Skeletal muscle tissue (tissue), 4 donors: ENCODE measurements around the gene COL5A1. TPM values are rescaled to one million over a fixed set of nuclear protein-coding genes. Genes with fewer than 3 reads are reported as not detected.

Source experiments
- H3K27ac ChIP-seq: one replicate; pipeline ENCODE4 v1.7.0; 2013; ENCODE audit warnings: mild to moderate bottlenecking, low read depth, low read length, inconsistent platforms
- H3K27me3 ChIP-seq, 3 donors: one replicate each; pipeline ENCODE4 v1.7.0; 2013; ENCODE audit warnings: low read length in 3 of 3; ENCODE audit not compliant: control insufficient read depth in 3 of 3, insufficient read depth in 3 of 3
- H3K36me3 ChIP-seq, 3 donors: one replicate each; pipeline ENCODE4 v1.7.0; 2013; ENCODE audit warnings: low read length in 3 of 3; ENCODE audit not compliant: control insufficient read depth in 3 of 3, insufficient read depth in 3 of 3
- H3K4me1 ChIP-seq, 3 donors: one replicate each; pipeline ENCODE4 v1.7.0; 2013; ENCODE audit warnings: low read length in 3 of 3, mild to moderate bottlenecking in 3 of 3; ENCODE audit not compliant: control insufficient read depth in 3 of 3, insufficient read depth in 3 of 3
- H3K4me3 ChIP-seq, 3 donors: one replicate each; pipeline ENCODE4 v1.7.0; 2013; ENCODE audit warnings: low read length in 3 of 3
- H3K9ac ChIP-seq, 3 donors: one replicate each; pipeline ENCODE4 v1.7.0; 2013; ENCODE audit warnings: low read length in 3 of 3, mild to moderate bottlenecking in 3 of 3, moderate library complexity in 2 of 3, low read depth in 1 of 3
- H3K9me3 ChIP-seq, 3 donors: one replicate each; pipeline ENCODE4 v1.7.0; 2013; ENCODE audit warnings: low read length in 3 of 3; ENCODE audit not compliant: control insufficient read depth in 3 of 3
- total RNA-seq: library from RNA; depleted of rRNA; stranded (reverse); fragments of >200 nt; gene quantifications from one replicate; pipeline ENCODE4 v1.2.3, GENCODE V29; 2014
- donor health status: Osteomylitis.

The COL5A1 gene
- total RNA-seq, 1 donor from 2014 or later: 258 TPM

DNA sequence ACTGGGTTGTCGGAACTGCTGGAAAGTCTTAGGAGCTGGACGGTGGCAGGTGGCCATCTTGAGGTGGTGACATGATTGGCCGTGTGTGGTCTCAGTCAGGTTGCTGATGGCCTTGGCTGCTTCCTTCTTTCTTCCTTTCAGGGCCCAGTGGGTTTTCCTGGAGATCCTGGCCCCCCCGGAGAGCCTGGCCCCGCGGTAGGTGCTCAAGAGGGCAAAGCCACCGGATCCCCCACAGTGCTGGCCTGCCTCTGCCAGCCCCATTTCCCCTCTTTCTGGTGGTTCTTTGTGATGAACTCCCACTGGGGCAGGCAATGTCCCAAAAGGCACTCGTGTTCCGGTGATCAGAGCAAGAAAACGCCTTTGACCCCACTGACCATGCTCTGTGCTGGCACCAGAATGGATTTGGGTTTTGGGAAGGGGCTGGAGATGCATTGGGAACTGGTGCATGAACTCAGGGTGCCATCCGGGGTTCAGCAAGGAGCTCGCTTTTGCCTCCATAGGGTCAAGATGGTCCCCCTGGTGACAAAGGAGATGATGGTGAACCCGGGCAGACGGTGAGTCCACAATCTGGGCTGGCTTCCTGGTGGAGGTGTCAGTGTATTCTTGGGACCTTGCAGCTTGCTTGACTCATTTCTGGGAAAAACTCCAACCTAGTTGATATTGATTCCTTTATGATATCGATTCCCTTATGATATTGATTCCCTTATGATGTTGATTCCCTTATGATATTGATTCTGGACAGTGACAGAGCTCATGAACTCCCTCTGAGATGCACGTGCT, 174.0 kb downstream of the COL5A1 start:
- Histone ChIP-seq H3K27me3 (peaks cover 0 to 26% (median 11%) of the 10 kb centered on the region in 3 donors), H3K9ac (no peak overlapping the region), H3K4me1 (no peaks in the 10 kb centered on the region), H3K4me3 (no peak overlapping the region), H3K9me3 (no peaks in the 10 kb centered on the region), H3K36me3 (peaks cover 0 to 24% (median 8%) of the 10 kb centered on the region in 3 donors), H3K27ac (no peak overlapping the region)

DNA sequence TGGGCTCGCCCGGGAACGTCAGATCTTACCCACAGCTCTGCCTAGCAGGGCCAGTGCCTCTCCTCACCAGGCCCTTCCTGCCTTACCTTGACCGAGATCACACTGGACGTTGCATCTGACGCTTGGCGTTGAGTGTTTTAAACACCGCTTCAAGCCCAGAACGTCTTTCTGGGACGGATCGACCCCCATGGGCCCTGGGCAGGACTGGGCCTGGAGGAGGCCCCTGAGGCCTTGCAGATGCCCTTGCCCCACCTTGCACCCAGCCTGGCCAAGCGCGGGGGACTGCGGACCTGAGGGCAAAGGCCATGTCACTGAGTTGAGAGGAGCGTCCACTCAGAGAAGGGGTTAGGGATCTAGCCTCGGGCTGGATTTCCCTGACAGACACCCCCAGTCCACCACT, 174.7 kb downstream of the COL5A1 start:
- Histone ChIP-seq H3K27me3 (peaks cover 0 to 26% (median 11%) of the 10 kb centered on the region in 3 donors), H3K27ac (no peak overlapping the region), H3K36me3 (peaks cover 0 to 24% (median 8%) of the 10 kb centered on the region in 3 donors), H3K9ac (no peak overlapping the region), H3K4me3 (no peak overlapping the region), H3K4me1 (no peaks in the 10 kb centered on the region), H3K9me3 (no peaks in the 10 kb centered on the region)

DNA sequence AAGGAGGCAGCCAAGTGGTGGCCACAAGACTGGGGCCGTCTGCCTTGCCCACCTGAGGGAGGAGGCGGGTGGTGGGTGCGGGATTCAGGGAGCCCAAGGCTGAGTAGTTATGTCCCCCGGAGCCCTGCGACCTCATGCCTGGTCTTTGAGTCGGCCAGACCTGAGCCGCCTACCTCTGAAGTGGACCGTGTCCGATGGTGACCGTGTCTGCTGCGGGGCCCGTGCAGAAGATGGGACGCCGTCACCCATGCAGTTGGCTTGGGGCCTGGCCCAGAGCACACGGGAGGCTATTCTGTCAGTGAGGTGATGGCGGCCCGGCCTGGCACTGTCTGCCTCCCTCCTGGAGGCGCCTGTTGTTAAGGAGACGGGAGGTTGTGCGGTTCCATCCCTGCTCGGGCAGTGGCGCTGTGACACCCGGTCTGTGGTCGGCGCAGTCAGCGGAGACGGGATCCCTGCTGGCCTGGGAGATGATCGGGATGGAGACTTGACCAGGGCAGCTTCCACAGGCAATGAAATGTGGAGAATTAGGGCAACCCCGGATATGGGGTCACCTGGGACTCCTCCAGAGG, 176.5 kb downstream of the COL5A1 start:
- peaks cover 0 to 27% (median 11%) of the 10 kb centered on the region in 3 donors for H3K27me3 ChIP-seq
- peaks cover 0 to 26% (median 8%) of the 10 kb centered on the region in 3 donors for H3K36me3 ChIP-seq
- H3K9me3 ChIP-seq: no peaks in the 10 kb centered on the region
- H3K9ac ChIP-seq: no peak overlapping the region
- H3K4me3 ChIP-seq: no peak overlapping the region
- no peaks in the 10 kb centered on the region for H3K4me1 ChIP-seq
- H3K27ac ChIP-seq: no peak overlapping the region

DNA sequence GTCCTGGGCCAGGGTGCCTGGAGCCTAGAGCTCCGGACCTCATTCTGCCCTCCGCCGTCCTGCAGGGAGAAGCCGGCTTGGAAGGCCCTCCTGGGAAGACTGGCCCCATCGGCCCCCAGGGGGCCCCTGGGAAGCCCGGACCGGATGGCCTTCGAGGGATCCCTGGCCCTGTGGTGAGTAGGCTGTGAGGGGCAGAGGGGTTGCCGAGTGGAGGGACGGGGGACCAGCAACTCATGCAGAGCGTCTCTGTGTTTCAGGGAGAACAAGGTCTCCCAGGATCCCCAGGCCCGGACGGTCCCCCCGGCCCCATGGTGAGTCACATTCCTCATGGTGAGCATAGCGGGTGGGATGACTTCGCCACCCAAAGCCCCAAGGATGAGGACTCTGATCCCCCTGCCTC, 177.0 kb downstream of the COL5A1 start:
- H3K27me3 ChIP-seq: peaks cover 0 to 22% (median 9%) of the 10 kb centered on the region in 3 donors
- no peak overlapping the region for H3K4me3 ChIP-seq
- no peak overlapping the region for H3K9ac ChIP-seq
- no peaks in the 10 kb centered on the region for H3K4me1 ChIP-seq
- H3K27ac ChIP-seq: no peak overlapping the region
- no peaks in the 10 kb centered on the region for H3K9me3 ChIP-seq
- H3K36me3 ChIP-seq: peaks cover 0 to 26% (median 7%) of the 10 kb centered on the region in 3 donors

DNA sequence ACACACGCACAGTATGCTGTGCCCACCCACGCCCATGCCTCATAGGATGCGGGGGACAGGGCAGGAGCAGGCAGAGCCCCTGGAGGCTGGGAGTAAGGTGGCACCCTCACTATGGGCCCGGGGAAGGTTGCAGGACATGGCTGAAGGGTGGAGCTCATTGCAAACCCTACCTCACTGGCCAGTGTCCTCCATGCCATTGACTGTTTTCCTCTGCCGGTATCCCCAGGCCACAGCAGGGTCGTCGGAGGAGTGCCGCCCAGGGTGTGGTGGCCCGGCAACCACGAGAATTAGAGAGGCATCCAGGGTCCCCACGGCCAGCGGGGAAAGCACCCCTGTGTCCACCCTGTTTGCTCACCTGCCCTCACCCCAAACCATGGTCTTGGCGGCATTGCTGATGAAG, 179.3 kb downstream of the COL5A1 start:
- H3K9ac ChIP-seq: no peak overlapping the region
- no peak overlapping the region for H3K4me3 ChIP-seq
- H3K27ac ChIP-seq: no peak overlapping the region
- H3K36me3 ChIP-seq: peaks cover 0 to 23% (median 8%) of the 10 kb centered on the region in 3 donors
- H3K9me3 ChIP-seq: no peaks in the 10 kb centered on the region
- no peaks in the 10 kb centered on the region for H3K4me1 ChIP-seq
- H3K27me3 ChIP-seq: peaks cover 0 to 10% (median 3%) of the 10 kb centered on the region in 3 donors

DNA sequence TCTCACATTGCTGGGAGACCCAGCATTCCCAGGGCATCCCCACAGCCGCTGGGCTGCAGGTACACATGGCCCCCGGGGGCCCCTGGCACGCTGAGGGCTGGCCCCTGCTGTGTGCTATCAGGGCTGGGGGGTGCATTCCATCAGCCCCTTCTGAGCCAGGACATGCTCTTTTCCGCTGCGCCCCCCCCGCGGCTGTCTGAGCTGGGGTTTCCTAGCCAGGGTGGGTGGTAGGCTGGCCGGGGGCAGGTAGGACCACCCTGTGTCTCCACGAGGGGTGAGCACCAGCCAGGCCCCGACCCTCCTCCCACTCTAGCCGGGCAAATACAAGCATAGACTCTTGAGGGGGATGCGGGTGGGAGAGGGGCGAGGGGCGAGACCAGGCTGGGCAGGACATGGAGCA, 180.9 kb downstream of the COL5A1 start:
- Histone ChIP-seq H3K9me3 (no peaks in the 10 kb centered on the region), H3K4me1 (no peaks in the 10 kb centered on the region), H3K27me3 (peaks cover 0 to 9% (median 3%) of the 10 kb centered on the region in 3 donors), H3K36me3 (peaks cover 0 to 19% (median 6%) of the 10 kb centered on the region in 3 donors), H3K9ac (no peak overlapping the region), H3K27ac (no peak overlapping the region), H3K4me3 (no peak overlapping the region)

DNA sequence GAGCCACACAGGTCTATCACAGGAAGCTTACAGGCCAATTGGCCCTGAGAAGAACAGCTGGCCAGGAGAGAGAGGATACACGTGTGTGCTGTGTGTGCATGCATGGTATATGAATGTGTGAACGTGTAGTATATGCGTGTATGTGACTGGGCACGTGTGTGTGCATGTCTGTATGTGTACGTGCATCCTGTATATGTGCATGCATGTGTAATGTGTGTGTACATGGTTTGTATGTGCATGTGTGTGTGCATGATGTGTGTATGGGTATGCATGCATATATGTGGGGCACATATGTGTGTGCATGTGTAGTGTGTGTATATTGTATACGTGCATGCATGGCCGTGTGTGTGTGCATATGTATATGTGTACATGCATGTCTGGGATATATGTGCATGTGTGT, 182.0 kb downstream of the COL5A1 start:
- Histone ChIP-seq H3K9ac (no peak overlapping the region), H3K27me3 (peaks cover 0 to 9% (median 0%) of the 10 kb centered on the region in 3 donors), H3K4me3 (no peak overlapping the region), H3K4me1 (no peaks in the 10 kb centered on the region), H3K36me3 (peaks cover 1 to 13% (median 7%) of the 10 kb centered on the region in 3 donors), H3K9me3 (no peaks in the 10 kb centered on the region), H3K27ac (no peak overlapping the region)

DNA sequence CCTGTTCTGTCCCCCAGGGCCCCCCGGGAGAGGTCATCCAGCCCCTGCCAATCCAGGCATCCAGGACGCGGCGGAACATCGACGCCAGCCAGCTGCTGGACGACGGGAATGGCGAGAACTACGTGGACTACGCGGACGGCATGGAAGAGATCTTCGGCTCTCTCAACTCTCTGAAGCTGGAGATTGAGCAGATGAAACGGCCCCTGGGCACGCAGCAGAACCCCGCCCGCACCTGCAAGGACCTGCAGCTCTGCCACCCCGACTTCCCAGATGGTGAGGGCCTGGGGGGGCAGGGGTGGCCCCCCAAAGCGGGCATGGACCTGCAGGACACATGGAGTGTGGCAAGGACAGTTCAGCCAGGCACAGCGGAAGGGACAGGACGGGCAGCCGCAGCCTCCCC, 183.0 kb downstream of the COL5A1 start:
- no peaks in the 10 kb centered on the region for H3K9me3 ChIP-seq
- H3K4me3 ChIP-seq: no peak overlapping the region
- H3K9ac ChIP-seq: no peak overlapping the region
- H3K36me3 ChIP-seq: peaks cover 5 to 13% (median 11%) of the 10 kb centered on the region in 3 donors
- no peaks in the 10 kb centered on the region for H3K4me1 ChIP-seq
- no peak overlapping the region for H3K27ac ChIP-seq
- peaks cover 0 to 9% (median 0%) of the 10 kb centered on the region in 3 donors for H3K27me3 ChIP-seq

DNA sequence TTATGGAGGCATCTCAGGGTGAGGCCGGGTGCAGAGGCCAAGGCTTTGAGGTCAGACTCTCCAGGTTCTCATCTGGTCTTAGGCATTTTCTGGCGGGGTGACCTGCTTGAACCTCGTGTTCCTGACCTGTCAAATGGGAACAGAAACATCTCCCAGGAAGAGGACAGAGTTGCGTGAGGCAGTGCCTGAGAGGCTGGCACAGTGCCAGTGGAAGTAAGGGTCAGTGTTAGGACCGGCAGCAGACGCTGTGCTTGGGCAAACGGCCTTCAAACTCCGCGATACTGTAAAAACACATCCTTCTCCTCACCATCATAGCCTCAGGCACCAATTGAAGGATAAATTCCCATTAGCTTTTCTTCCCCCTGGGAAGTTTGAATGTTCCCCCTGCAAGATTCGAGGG, 183.4 kb downstream of the COL5A1 start:
- peaks cover 5 to 9% (median 9%) of the 10 kb centered on the region in 3 donors for H3K36me3 ChIP-seq

More for the DNA sequence above, 183.4 kb downstream of the COL5A1 start:
- Histone ChIP-seq H3K27ac (no peak overlapping the region), H3K4me1 (no peaks in the 10 kb centered on the region), H3K4me3 (no peak overlapping the region), H3K9ac (no peak overlapping the region), H3K27me3 (peaks cover 0 to 9% (median 0%) of the 10 kb centered on the region in 3 donors), H3K9me3 (no peaks in the 10 kb centered on the region)
